ENCODE data around the gene HOXD4. TPM values are rescaled to one million over a fixed set of nuclear protein-coding genes. Genes with fewer than 3 reads are reported as not detected.

HOXD4 gene
- total RNA-seq, 3 donors from 2014 or later, result 4.7 to 6.5 (median 5.9) TPM

GRCh38 chr2:176169181-176169580 is 17.8 kb downstream of the HOXD4 start:
- TF ChIP-seq CTCF (IDR thresholded peaks at IDR 0.05), result no peak
- H3K4me1 ChIP-seq (ENCODE audit: low read depth), result no peaks in the 10 kb centered on the region
- no peaks in the 10 kb centered on the region for H3K36me3 ChIP-seq (ENCODE audit: low read depth)
- DNase-seq, result no peak
- no peaks in the 10 kb centered on the region for H3K9me3 ChIP-seq
- intact Hi-C loops (cut with DNase I, micrococcal nuclease), result no loop called here
- no peak overlapping the region for H3K4me3 ChIP-seq
- no peak for ATAC-seq

- H3K4me1 ChIP-seq (ENCODE audit: low read depth), result peaks cover 5% of the 10 kb centered on the region
- ATAC-seq (no peak), DNase-seq (no peak)
- H3K4me3 ChIP-seq, result no peak overlapping the region
- no peak for TF ChIP-seq CTCF (IDR thresholded peaks at IDR 0.05)
- H3K36me3 ChIP-seq (ENCODE audit: low read depth), result no peaks in the 10 kb centered on the region
- intact Hi-C loops (cut with DNase I, micrococcal nuclease), result no loop called here
- H3K9me3 ChIP-seq, result no peaks in the 10 kb centered on the region
These were observed 18.4 kb downstream of the HOXD4 start for GRCh38 chr2:176169711-176170110.

GRCh38 chr2:176170602-176171305 is 19.4 kb downstream of the HOXD4 start:
- H3K9me3 ChIP-seq, result no peaks in the 10 kb centered on the region
- H3K4me1 ChIP-seq (ENCODE audit: low read depth), result peaks cover 11% of the 10 kb centered on the region
- DNase-seq (no peak), ATAC-seq (peak; percentile 19)
- no peaks in the 10 kb centered on the region for H3K36me3 ChIP-seq (ENCODE audit: low read depth)
- intact Hi-C loops (cut with DNase I, micrococcal nuclease), result no loop called here
- TF ChIP-seq CTCF (IDR thresholded peaks at IDR 0.05), result no peak
- H3K4me3 ChIP-seq, result no peak overlapping the region

GRCh38 chr2:176171351-176172006 is 20.1 kb downstream of the HOXD4 start:
- no peaks in the 10 kb centered on the region for H3K9me3 ChIP-seq
- no peak for TF ChIP-seq CTCF (IDR thresholded peaks at IDR 0.05)
- H3K4me1 ChIP-seq (ENCODE audit: low read depth), result peaks cover 11% of the 10 kb centered on the region
- no peaks in the 10 kb centered on the region for H3K36me3 ChIP-seq (ENCODE audit: low read depth)
- intact Hi-C loops (cut with DNase I, micrococcal nuclease), result no loop called here
- peak in 1 of 3 donors; percentile 32 for DNase-seq
- H3K4me3 ChIP-seq, result no peak overlapping the region
- ATAC-seq, result no peak

- Histone ChIP-seq H3K4me1 (ENCODE audit: low read depth) (peaks cover 11% of the 10 kb centered on the region), H3K9me3 (no peaks in the 10 kb centered on the region), H3K4me3 (no peak overlapping the region), H3K36me3 (ENCODE audit: low read depth) (no peaks in the 10 kb centered on the region)
- intact Hi-C loops (cut with DNase I, micrococcal nuclease), result no loop called here
- ATAC-seq (no peak), DNase-seq (no peak)
- TF ChIP-seq CTCF (IDR thresholded peaks at IDR 0.05), result no peak
These were observed 20.9 kb downstream of the HOXD4 start for GRCh38 chr2:176172007-176172894.
